H9 (cell line): Measurements from ENCODE around the gene GTPBP6. TPM values are rescaled to one million over a fixed set of nuclear protein-coding genes. Genes with fewer than 3 reads are reported as not detected.

Experiments used
- DNase-seq: peaks from one replicate; pipeline ENCODE4 v3.0.0-alpha.2; 2017
- H2AFZ ChIP-seq: one replicate; pipeline ENCODE4 v1.6.1; 2013; ENCODE audit warnings: mild to moderate bottlenecking, low read length, control low read depth, moderate library complexity
- H2AK5ac ChIP-seq: 2 replicates; pipeline ENCODE4 v1.6.1; 2013; ENCODE audit warnings: low read length, control low read depth, mixed read lengths; ENCODE audit not compliant: insufficient read length
- H2BK120ac ChIP-seq: one replicate; pipeline ENCODE4 v1.6.1; 2013; ENCODE audit warnings: low read depth, mild to moderate bottlenecking, low read length, control low read depth, inconsistent platforms; ENCODE audit not compliant: poor library complexity, severe bottlenecking
- H2BK12ac ChIP-seq: 2 replicates; pipeline ENCODE4 v1.6.1; 2013; ENCODE audit warnings: low read length, control low read depth, mixed read lengths, low read depth; ENCODE audit not compliant: insufficient read length
- H2BK15ac ChIP-seq: 2 replicates; pipeline ENCODE4 v1.6.1; 2013; ENCODE audit warnings: low read depth, low read length, control low read depth
- H2BK20ac ChIP-seq: one replicate; pipeline ENCODE4 v1.6.1; 2013; ENCODE audit warnings: low read depth, mild to moderate bottlenecking, low read length, control low read depth, inconsistent platforms; ENCODE audit not compliant: poor library complexity, severe bottlenecking
- H2BK5ac ChIP-seq: 2 replicates; pipeline ENCODE4 v1.6.1; 2013; ENCODE audit warnings: low read length, control low read depth, mixed read lengths; ENCODE audit not compliant: insufficient read length
- H3K14ac ChIP-seq: 2 replicates; pipeline ENCODE4 v1.6.1; 2013; ENCODE audit warnings: low read length, control low read depth; ENCODE audit not compliant: insufficient read depth
- H3K18ac ChIP-seq: 2 replicates; pipeline ENCODE4 v1.6.1; 2013; ENCODE audit warnings: low read depth, mild to moderate bottlenecking, mixed read lengths, low read length, control low read depth; ENCODE audit not compliant: insufficient read length
- H3K23ac ChIP-seq: 2 replicates; pipeline ENCODE4 v1.6.1; 2013; ENCODE audit warnings: low read length, control low read depth, mixed read lengths, low read depth; ENCODE audit not compliant: insufficient read length
- H3K23me2 ChIP-seq: 2 replicates; pipeline ENCODE4 v1.6.1; 2013; ENCODE audit warnings: low read depth, mild to moderate bottlenecking, mixed read lengths, low read length, control low read depth; ENCODE audit not compliant: insufficient read length, poor library complexity, severe bottlenecking
- H3K27ac ChIP-seq: 2 replicates; pipeline ENCODE4 v1.5.1; 2013; ENCODE audit warnings: low read length, control low read depth, mixed read lengths, low read depth; ENCODE audit not compliant: insufficient read length
- H3K27me3 ChIP-seq: 2 replicates; pipeline ENCODE4 v1.6.1; 2013; ENCODE audit warnings: low read length, control low read depth, inconsistent platforms; ENCODE audit not compliant: insufficient read depth
- H3K4ac ChIP-seq: 2 replicates; pipeline ENCODE4 v1.6.1; 2013; ENCODE audit warnings: low read depth, mild to moderate bottlenecking, control low read depth, inconsistent platforms, low read length, moderate library complexity
- H3K4me1 ChIP-seq: 2 replicates; pipeline ENCODE4 v1.6.1; 2013; ENCODE audit warnings: low read length, control low read depth, inconsistent platforms; ENCODE audit not compliant: insufficient read depth
- H3K4me2 ChIP-seq: 2 replicates; pipeline ENCODE4 v1.6.1; 2013; ENCODE audit warnings: low read length, control low read depth, mixed read lengths; ENCODE audit not compliant: insufficient read length, insufficient read depth
- H3K56ac ChIP-seq: 2 replicates; pipeline ENCODE4 v1.6.1; 2013; ENCODE audit warnings: low read depth, mild to moderate bottlenecking, mixed read lengths, low read length, control low read depth; ENCODE audit not compliant: insufficient read length
- H3K79me1 ChIP-seq: 2 replicates; pipeline ENCODE4 v1.6.1; 2013; ENCODE audit warnings: low read depth, mild to moderate bottlenecking, moderate library complexity, low read length, control low read depth, inconsistent platforms; ENCODE audit not compliant: insufficient read depth, poor library complexity, severe bottlenecking
- H3K79me2 ChIP-seq: 2 replicates; pipeline ENCODE4 v1.6.1; 2013; ENCODE audit warnings: low read length, control low read depth, inconsistent platforms; ENCODE audit not compliant: insufficient read depth
- H3K9ac ChIP-seq: 2 replicates; pipeline ENCODE4 v1.6.1; 2013; ENCODE audit warnings: low read length, control low read depth, mixed read lengths; ENCODE audit not compliant: insufficient read length; ENCODE audit errors: extremely low read depth
- H3K9me3 ChIP-seq: one replicate; pipeline ENCODE4 v1.6.1; 2013; ENCODE audit warnings: low read depth, low read length, inconsistent platforms; ENCODE audit not compliant: control insufficient read depth
- H3T11ph ChIP-seq: one replicate; pipeline ENCODE4 v1.6.1; 2013; ENCODE audit warnings: mild to moderate bottlenecking, low read length, control low read depth, inconsistent platforms
- H4K20me1 ChIP-seq: one replicate; pipeline ENCODE4 v1.6.1; 2013; ENCODE audit not compliant: control insufficient read depth, insufficient read length, insufficient read depth
- H4K5ac ChIP-seq: 2 replicates; pipeline ENCODE4 v1.6.1; 2013; ENCODE audit warnings: low read depth, mild to moderate bottlenecking, mixed read lengths, low read length, control low read depth; ENCODE audit not compliant: insufficient read length
- H4K8ac ChIP-seq: replicated peaks from 2 replicates; pipeline ENCODE4 v1.6.1; 2013; ENCODE audit warnings: low read length, control low read depth, mixed read lengths, low read depth; ENCODE audit not compliant: insufficient read length
- H4K91ac ChIP-seq: 2 replicates; pipeline ENCODE4 v1.6.1; 2013; ENCODE audit warnings: low read depth, mild to moderate bottlenecking, moderate library complexity, mixed read lengths, low read length, control low read depth; ENCODE audit not compliant: insufficient read length
- H3K27ac Mint-ChIP-seq, 3 experiments: 2 replicates in 2 of 3; 3 replicates in 1 of 3; pipeline ENCODE4 v1.8.0; 2020 to 2021; ENCODE audit warnings: mixed read lengths in 3 of 3, mild to moderate bottlenecking in 1 of 3, moderate library complexity in 1 of 3
- H3K27me3 Mint-ChIP-seq: 2 replicates; pipeline ENCODE4 v1.8.0; 2021; ENCODE audit warnings: low read depth, mild to moderate bottlenecking, moderate library complexity, mixed read lengths
- H3K36me3 Mint-ChIP-seq, 3 experiments: 2 replicates in 2 of 3; 3 replicates in 1 of 3; pipeline ENCODE4 v1.8.0; 2020 to 2021; ENCODE audit warnings: low read depth in 3 of 3, mixed read lengths in 3 of 3; ENCODE audit not compliant: insufficient read depth in 1 of 3
- H3K4me1 Mint-ChIP-seq, 2 experiments: 2 replicates each; pipeline ENCODE4 v1.8.0; 2020; ENCODE audit warnings: mixed read lengths in 2 of 2
- H3K4me3 Mint-ChIP-seq, 2 experiments: 2 replicates in 1 of 2; 3 replicates in 1 of 2; pipeline ENCODE4 v1.8.0; 2020 to 2021; ENCODE audit warnings: mild to moderate bottlenecking in 2 of 2, mixed read lengths in 2 of 2, moderate library complexity in 1 of 2
- H3K9me3 Mint-ChIP-seq, 2 experiments: 2 replicates in 1 of 2; 3 replicates in 1 of 2; pipeline ENCODE4 v1.8.0; 2020; ENCODE audit warnings: mild to moderate bottlenecking in 2 of 2, mixed read lengths in 2 of 2, moderate library complexity in 1 of 2
- CTCF ChIP-seq: fragments of 200-600 bp; sonication (generic); conservative IDR thresholded peaks from 3 replicates; pipeline ENCODE4 v1.8.0; 2021; ENCODE audit warnings: antibody characterized with exemption, mild to moderate bottlenecking
- WGBS: extraction: QIAGEN DNeasy Blood & Tissue Kit; methylation state at CpG from one replicate; pipeline ENCODE4 v1.1.7; 2013; ENCODE audit warnings: missing lambda C conversion rate, low lambda C conversion rate, mixed read lengths; ENCODE audit not compliant: insufficient read length; ENCODE audit errors: extremely low coverage; 5-methylcytosine and 5-hydroxymethylcytosine counted together
- total RNA-seq: library from RNA; stranded (reverse); gene quantifications from 2 replicates; pipeline ENCODE4 v1.2.1, GENCODE V29; 2021

Gene GTPBP6
- total RNA-seq, 1 experiment from 2014 or later = 64.0 TPM

GRCh38 chrX:341541-342101 is 23.0 kb upstream of the GTPBP6 start:
- H3K27ac ChIP-seq = no peak overlapping the region
- Mint-ChIP-seq H3K36me3 (peaks cover 30 to 53% (median 45%) of the 10 kb centered on the region in 3 experiments), H3K4me1 (peaks cover 0 to 2% of the 10 kb centered on the region in 2 experiments; a peak in 1 of 4 replicates), H3K4me3 (no peak overlapping the region), H3K27me3 (no peaks in the 10 kb centered on the region), H3K9me3 (peaks cover 3% of the 10 kb centered on the region in 2 experiments; a peak in 3 of 5 replicates), H3K27ac (no peak overlapping the region; a peak in 2 of 7 replicates)
- H4K8ac ChIP-seq = no peak overlapping the region
- no peak for DNase-seq
- H3K23me2 ChIP-seq = no peaks in the 10 kb centered on the region
- H3K27me3 ChIP-seq = no peaks in the 10 kb centered on the region
- H4K5ac ChIP-seq = no peak overlapping the region
- H2AFZ ChIP-seq = no peak overlapping the region
- no peak overlapping the region for H2BK120ac ChIP-seq
- no peaks in the 10 kb centered on the region for H3K4me1 ChIP-seq
- no peak overlapping the region for H3K56ac ChIP-seq
- H2BK20ac ChIP-seq = no peak overlapping the region
- no peak overlapping the region for H3K4me2 ChIP-seq
- H2AK5ac ChIP-seq = no peak overlapping the region
- H2BK5ac ChIP-seq = no peak overlapping the region
- H2BK12ac ChIP-seq = no peak overlapping the region
- no CpG with 5 or more reads among the region's 36 CpGs for WGBS
- no peak overlapping the region for H2BK15ac ChIP-seq
- no peak overlapping the region for H3T11ph ChIP-seq
- H3K79me1 ChIP-seq = no peaks in the 10 kb centered on the region
- H4K20me1 ChIP-seq = no peaks in the 10 kb centered on the region
- no peaks in the 10 kb centered on the region for H3K9me3 ChIP-seq
- no peak overlapping the region for H3K4ac ChIP-seq
- H3K9ac ChIP-seq = no peak overlapping the region
- H3K14ac ChIP-seq = no peak overlapping the region
- no peak overlapping the region for H3K23ac ChIP-seq
- no peak overlapping the region for H4K91ac ChIP-seq
- H3K79me2 ChIP-seq = no peaks in the 10 kb centered on the region
- no peak overlapping the region for H3K18ac ChIP-seq
- no peak for TF ChIP-seq CTCF
